Measurements from ENCODE around the gene BRINP3. TPM values are rescaled to one million over a fixed set of nuclear protein-coding genes. Genes with fewer than 3 reads are reported as not detected.

The BRINP3 gene
- total and polyA plus RNA-seq, 9 of the 15 experiments (the other 6 are each of a cell fraction or from before 2014, with no cell fraction given), result 0.09 to 0.75 (median 0.19) TPM; not detected in 1

- Histone ChIP-seq H3K9ac (ENCODE audit: insufficient read depth in 1 of 2, low read depth in 2 of 2, low read length in 2 of 2) (no peak overlapping the region), H3K4me2 (ENCODE audit: insufficient read depth, low read length) (no peak overlapping the region), H3K79me2 (ENCODE audit: control insufficient read depth, insufficient read depth, low read length) (no peaks in the 10 kb centered on the region), H3K36me3 (ENCODE audit: control insufficient read depth, insufficient read depth, low read length) (no peaks in the 10 kb centered on the region), H4K20me1 (replicated peaks; ENCODE audit: control insufficient read depth, insufficient read depth, low read length) (no peaks in the 10 kb centered on the region), H3K4me3 (no peak overlapping the region), H3K27me3 (ENCODE audit: control insufficient read depth in 2 of 2, insufficient read depth in 2 of 2, low read length in 2 of 2) (no peaks in the 10 kb centered on the region), H3K27ac (ENCODE audit: extremely low read depth, low read depth, low read length) (no peak overlapping the region), H3K9me3 (replicated peaks; ENCODE audit: control insufficient read depth, insufficient read depth, low read depth, low read length) (no peaks in the 10 kb centered on the region), H3K9me1 (ENCODE audit: control insufficient read depth, insufficient read depth, low read length) (no peaks in the 10 kb centered on the region), H3K4me1 (replicated peaks in 1 of 2; ENCODE audit: control insufficient read depth in 2 of 2, insufficient read depth in 2 of 2, low read length in 2 of 2) (no peaks in the 10 kb centered on the region), H2AFZ (ENCODE audit: low read depth, low read length) (no peak overlapping the region)
- FAIRE-seq, result no peak
- intact Hi-C loops (cut with micrococcal nuclease), result no loop called here
- BruUV-seq (replicated peaks), result no TSS peak
- ChIA-PET CTCF (ENCODE audit: low intra/inter-chr PET ratio) (no interaction called here), POLR2A (no interaction called here)
- in situ Hi-C loops (cut with MboI), result no loop called here
- no peak for ATAC-seq
- 4% methylated on average over 6 of the region's 6 CpGs for WGBS (ENCODE audit: insufficient coverage, low coverage, missing lambda C conversion rate)
- no peak for DNase-seq (ENCODE audit: extremely low read depth in 1 of 4, low spot score in 3 of 4)
- TF ChIP-seq NELFE (IDR thresholded peaks at IDR 0.05; ENCODE audit: insufficient read depth, insufficient read length), result no peak
- TF ChIP-seq CSDE1 (IDR thresholded peaks at IDR 0.05), result no peak
- TF ChIP-seq LEF1 (IDR thresholded peaks at IDR 0.05), result no peak
- no peak for TF ChIP-seq KHSRP (IDR thresholded peaks at IDR 0.05)
- TF ChIP-seq ZBTB26 (CRISPR knock-in tag; IDR thresholded peaks at IDR 0.05), result no peak
- TF ChIP-seq ZNF717 (CRISPR knock-in tag; IDR thresholded peaks at IDR 0.05), result no peak
- TF ChIP-seq SMAD2 (IDR thresholded peaks at IDR 0.05; ENCODE audit: low read depth, low read length), result no peak
- no peak for TF ChIP-seq ATF7 (IDR thresholded peaks at IDR 0.05)
- no peak for TF ChIP-seq ZNF395 (CRISPR knock-in tag; IDR thresholded peaks at IDR 0.05)
- TF ChIP-seq ZNF212 (CRISPR knock-in tag; IDR thresholded peaks at IDR 0.05), result no peak
- no peak for TF ChIP-seq TRIM28 (IDR thresholded peaks at IDR 0.05)
- no peak for TF ChIP-seq ELF1 (tag; IDR thresholded peaks at IDR 0.05)
- no peak for TF ChIP-seq ZNF277 (CRISPR knock-in tag; IDR thresholded peaks at IDR 0.05; ENCODE audit: borderline replicate concordance)
- no peak for TF ChIP-seq ZBTB12 (CRISPR knock-in tag; IDR thresholded peaks at IDR 0.05)
- TF ChIP-seq PTRF (tag; IDR thresholded peaks at IDR 0.05), result no peak
- TF ChIP-seq ZEB2 (IDR thresholded peaks at IDR 0.05), result no peak
- no peak for TF ChIP-seq DLX4 (CRISPR knock-in tag; IDR thresholded peaks at IDR 0.05)
Observed at GRCh38 chr1:190391582-190391981, 86.1 kb downstream of the BRINP3 start.
